BLaER1 treated with 17β-estradiol and CSF1 and Interleukin-3, amounts not matched to agents 10 nM and 100 nM (cell line): ENCODE results near the gene FCAMR.
A peak's percentile ranks its signal among the peaks of the same experiment; 100 is the strongest.

ENCODE experiments used
- H3K27ac ChIP-seq, 11 experiments: shearing (Covaris generic); formaldehyde crosslinking; 2 replicates each; pipeline ENCODE4 v1.8.1; 2022
- H3K27me3 ChIP-seq, 11 experiments: shearing (Covaris generic); formaldehyde crosslinking; 2 replicates each; pipeline ENCODE4 v1.8.1; 2022
- H3K36me3 ChIP-seq, 11 experiments: shearing (Covaris generic); formaldehyde crosslinking; 2 replicates each; pipeline ENCODE4 v1.8.1; 2022
- H3K4me1 ChIP-seq, 10 experiments: shearing (Covaris generic); formaldehyde crosslinking; 2 replicates each; pipeline ENCODE4 v1.8.1; 2022
- H3K4me2 ChIP-seq, 11 experiments: shearing (Covaris generic); formaldehyde crosslinking; 2 replicates each; pipeline ENCODE4 v1.8.1; 2022
- H3K4me3 ChIP-seq, 10 experiments: shearing (Covaris generic); formaldehyde crosslinking; 2 replicates each; pipeline ENCODE4 v1.8.1; 2022
- H3K9ac ChIP-seq, 11 experiments: shearing (Covaris generic); formaldehyde crosslinking; 2 replicates each; pipeline ENCODE4 v1.8.1; 2022
- H3K9me3 ChIP-seq, 11 experiments: shearing (Covaris generic); formaldehyde crosslinking; replicated peaks in 1 of 11; 2 replicates each; pipeline ENCODE4 v1.8.1; 2022
- H4K20me1 ChIP-seq, 11 experiments: shearing (Covaris generic); formaldehyde crosslinking; 2 replicates each; pipeline ENCODE4 v1.8.1; 2022
- Cebpa-rat ChIP-seq, 11 experiments: shearing (Covaris generic); IDR thresholded peaks; 2 replicates each; pipeline ENCODE4 v1.8.1; 2022

The FCAMR gene

DNA sequence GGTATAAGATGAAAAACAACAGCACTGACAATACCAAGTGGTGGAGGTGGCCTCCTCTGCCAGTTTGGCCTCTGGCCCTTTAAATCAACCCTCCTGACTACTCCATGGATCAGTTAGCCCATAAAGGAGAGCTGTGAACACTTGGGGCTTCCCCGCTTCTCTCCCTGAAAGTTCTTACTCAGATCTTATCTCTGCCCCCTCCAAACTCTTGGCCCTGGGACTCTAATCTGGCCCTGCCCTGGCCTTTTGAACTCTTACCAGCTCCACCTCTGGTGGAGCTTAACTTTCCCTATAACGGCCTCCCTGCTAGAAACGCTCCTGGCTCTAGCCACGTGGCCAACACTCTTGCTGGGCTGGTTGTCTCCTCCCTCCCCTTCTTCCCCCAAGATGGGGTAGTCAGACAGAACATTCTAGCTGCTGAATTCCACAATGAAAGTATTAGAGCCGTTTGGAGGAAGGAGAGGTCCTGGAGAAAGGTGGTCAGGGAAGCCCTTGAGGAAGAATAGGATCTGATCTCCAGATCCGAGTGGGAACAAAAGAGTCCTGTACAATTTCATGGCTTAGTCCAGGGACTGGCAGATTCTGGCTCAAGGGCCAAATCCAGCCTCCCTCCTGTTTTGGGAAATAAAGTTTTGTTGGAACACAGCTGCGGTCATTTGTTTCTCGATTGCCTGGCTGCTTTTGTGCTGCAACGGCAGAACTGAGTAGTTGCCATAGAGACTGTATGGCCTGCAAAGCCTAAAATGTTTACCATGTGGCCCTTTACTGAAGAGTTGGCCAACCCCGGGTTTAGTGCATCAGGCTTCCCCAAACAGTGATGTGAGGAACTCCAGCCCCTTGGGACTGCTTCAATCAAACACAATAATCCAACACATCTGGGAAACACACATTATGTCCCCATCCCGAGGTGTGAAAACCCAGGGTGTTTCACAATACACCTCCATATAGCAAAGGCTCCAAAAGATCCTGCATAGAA, 14.5 kb downstream of the FCAMR start:
- Histone ChIP-seq H3K27ac (peak overlapping the region in 6 of 11 experiments; percentile 4 to 44 (median 28); a peak in 9 of 22 replicates), H3K36me3 (no peaks in the 10 kb centered on the region), H3K9me3 (peaks cover 0 to 2% (median 0%) of the 10 kb centered on the region in 11 experiments; a peak in 1 of 22 replicates), H3K4me2 (peak overlapping the region; percentile 33 to 86 (median 68)), H3K27me3 (no peaks in the 10 kb centered on the region), H3K4me1 (peaks cover 26 to 72% (median 52%) of the 10 kb centered on the region in 10 experiments), H4K20me1 (no peaks in the 10 kb centered on the region), H3K4me3 (no peak overlapping the region), H3K9ac (no peak overlapping the region)
- 0 out of 22 replicates have a peak, but pooled peaks of 1 of the 11 experiments have one; percentile 31 for TF ChIP-seq Cebpa-rat (IDR thresholded peaks at IDR 0.05)

GRCh38 chr1:206954459-206955342, 15.6 kb downstream of the FCAMR start:
- Histone ChIP-seq H3K4me2 (peak overlapping the region in 6 of 11 experiments; percentile 51 to 86 (median 75); a peak in 11 of 22 replicates), H3K27ac (0 out of 22 replicates have a peak overlapping the region, but pooled peaks of 1 of the 11 experiments have one; percentile 34), H3K9ac (no peak overlapping the region), H3K4me1 (peaks cover 33 to 76% (median 62%) of the 10 kb centered on the region in 10 experiments), H3K4me3 (no peak overlapping the region), H3K36me3 (no peaks in the 10 kb centered on the region), H3K27me3 (no peaks in the 10 kb centered on the region), H4K20me1 (no peaks in the 10 kb centered on the region), H3K9me3 (peaks cover 0 to 13% (median 4%) of the 10 kb centered on the region in 11 experiments; a peak in 7 of 22 replicates)
- TF ChIP-seq Cebpa-rat (IDR thresholded peaks at IDR 0.05) = no peak

- H3K4me3 ChIP-seq = no peak overlapping the region
- no peak overlapping the region for H3K9ac ChIP-seq
- H3K36me3 ChIP-seq = no peaks in the 10 kb centered on the region
- H4K20me1 ChIP-seq = no peaks in the 10 kb centered on the region
- peaks cover 44 to 86% (median 73%) of the 10 kb centered on the region in 10 experiments for H3K4me1 ChIP-seq
- H3K27me3 ChIP-seq = no peaks in the 10 kb centered on the region
- H3K27ac ChIP-seq = peak overlapping the region in 2 of 11 experiments; percentile 4 to 17; a peak in 1 of 22 replicates
- peaks cover 0 to 14% (median 5%) of the 10 kb centered on the region in 11 experiments; a peak in 7 of 22 replicates for H3K9me3 ChIP-seq
- peak overlapping the region in 5 of 11 experiments; percentile 51 to 86 (median 76); a peak in 5 of 22 replicates for H3K4me2 ChIP-seq
- TF ChIP-seq Cebpa-rat (IDR thresholded peaks at IDR 0.05) = no peak
Measured at GRCh38 chr1:206953626-206954025, 16.6 kb downstream of the FCAMR start.

- H3K4me1 ChIP-seq = peaks cover 49 to 91% (median 78%) of the 10 kb centered on the region in 10 experiments
- H3K27me3 ChIP-seq = no peaks in the 10 kb centered on the region
- no peaks in the 10 kb centered on the region for H3K36me3 ChIP-seq
- H4K20me1 ChIP-seq = no peaks in the 10 kb centered on the region
- peak overlapping the region in 4 of 11 experiments; percentile 4 to 93 (median 82); a peak in 4 of 22 replicates for H3K4me2 ChIP-seq
- H3K27ac ChIP-seq = peak overlapping the region in 1 of 11 experiments; percentile 41; a peak in 1 of 22 replicates
- no peak for TF ChIP-seq Cebpa-rat (IDR thresholded peaks at IDR 0.05)
- H3K9me3 ChIP-seq = peaks cover 0 to 14% (median 5%) of the 10 kb centered on the region in 11 experiments; a peak in 7 of 22 replicates
- H3K9ac ChIP-seq = no peak overlapping the region
- no peak overlapping the region for H3K4me3 ChIP-seq
Measured at GRCh38 chr1:206953126-206953525, 17.1 kb downstream of the FCAMR start.

GRCh38 chr1:206952171-206952570, 18.1 kb downstream of the FCAMR start:
- Histone ChIP-seq H3K27me3 (no peaks in the 10 kb centered on the region), H3K9me3 (peaks cover 0 to 14% (median 5%) of the 10 kb centered on the region in 11 experiments; a peak in 7 of 22 replicates), H3K36me3 (no peaks in the 10 kb centered on the region), H3K4me3 (no peak overlapping the region), H3K9ac (peak overlapping the region in 2 of 11 experiments; percentile 17 to 25; a peak in 1 of 22 replicates), H3K27ac (peak overlapping the region in 5 of 11 experiments; percentile 2 to 43 (median 24); a peak in 5 of 22 replicates), H3K4me1 (peaks cover 54 to 100% (median 85%) of the 10 kb centered on the region in 10 experiments), H3K4me2 (peak overlapping the region in 9 of 11 experiments; percentile 4 to 93 (median 79); a peak in 15 of 22 replicates), H4K20me1 (no peaks in the 10 kb centered on the region)
- no peak for TF ChIP-seq Cebpa-rat (IDR thresholded peaks at IDR 0.05)

DNA sequence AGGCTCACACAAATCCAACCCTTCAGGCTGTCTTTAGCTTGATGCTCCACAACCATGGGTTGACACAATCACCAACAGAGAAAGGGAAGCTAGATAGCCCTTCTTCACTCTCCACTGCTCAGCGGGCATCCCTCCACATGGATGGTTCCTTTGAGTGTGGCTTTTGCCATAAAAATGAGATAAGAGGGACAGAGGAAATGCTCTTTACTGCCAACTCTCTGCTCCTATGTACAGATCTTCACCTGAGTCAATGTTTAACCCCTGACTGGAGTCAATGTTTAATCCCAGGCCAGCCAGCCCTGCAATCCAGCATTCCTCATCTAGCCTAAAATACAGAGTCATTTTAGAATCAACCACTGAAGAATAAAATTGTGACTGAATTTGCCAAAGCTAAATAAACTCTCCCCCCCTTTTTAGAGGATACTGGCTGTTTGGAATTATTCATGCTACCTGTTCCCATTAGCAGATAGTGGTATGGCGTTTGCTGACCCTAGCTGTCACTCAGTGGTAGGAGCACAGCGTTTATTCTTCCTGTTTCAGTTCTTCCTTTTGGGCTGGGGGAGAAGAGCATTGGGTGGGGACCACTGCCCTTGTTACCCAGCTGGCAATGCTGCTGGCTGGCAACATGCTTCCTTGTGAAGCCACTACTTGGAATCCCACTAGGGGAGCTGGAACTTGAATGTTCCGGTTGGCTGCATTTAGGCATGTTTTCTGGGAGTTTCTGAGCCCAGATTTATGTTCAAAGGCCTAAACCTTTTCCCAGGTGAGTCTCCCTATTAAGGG, 18.8 kb downstream of the FCAMR start:
- H3K4me2 ChIP-seq = peak overlapping the region in 10 of 11 experiments; percentile 4 to 93 (median 72); a peak in 19 of 22 replicates
- no peak for TF ChIP-seq Cebpa-rat (IDR thresholded peaks at IDR 0.05)
- peaks cover 47 to 100% (median 83%) of the 10 kb centered on the region in 10 experiments for H3K4me1 ChIP-seq

GRCh38 chr1:206949641-206950040, 20.6 kb downstream of the FCAMR start:
- Histone ChIP-seq H3K9me3 (peaks cover 0 to 14% (median 5%) of the 10 kb centered on the region in 11 experiments; a peak in 7 of 22 replicates), H3K9ac (peak overlapping the region in 6 of 11 experiments; percentile 12 to 48 (median 26); a peak in 6 of 22 replicates), H3K27ac (peak overlapping the region in 10 of 11 experiments; percentile 13 to 70 (median 52); a peak in 16 of 22 replicates), H3K4me3 (peak overlapping the region in 1 of 10 experiments; percentile 16; a peak in 2 of 20 replicates), H3K4me1 (peaks cover 37 to 87% (median 66%) of the 10 kb centered on the region in 10 experiments), H3K27me3 (no peaks in the 10 kb centered on the region), H4K20me1 (no peaks in the 10 kb centered on the region), H3K36me3 (no peaks in the 10 kb centered on the region), H3K4me2 (peak overlapping the region; percentile 62 to 93 (median 78))
- no peak for TF ChIP-seq Cebpa-rat (IDR thresholded peaks at IDR 0.05)

More for the DNA sequence above, 18.8 kb downstream of the FCAMR start:
- Histone ChIP-seq H3K4me3 (no peak overlapping the region), H3K9me3 (peaks cover 0 to 14% (median 5%) of the 10 kb centered on the region in 11 experiments; a peak in 7 of 22 replicates), H3K36me3 (no peaks in the 10 kb centered on the region), H4K20me1 (no peaks in the 10 kb centered on the region), H3K27ac (peak overlapping the region in 5 of 11 experiments; percentile 2 to 43 (median 24); a peak in 5 of 22 replicates), H3K9ac (0 out of 22 replicates have a peak overlapping the region, but pooled peaks of 1 of the 11 experiments have one; percentile 17), H3K27me3 (no peaks in the 10 kb centered on the region)
